ENCODE data around the gene MCF2L. TPM values are rescaled to one million over a fixed set of nuclear protein-coding genes. Genes with fewer than 3 reads are reported as not detected.

MCF2L gene
- polyA plus RNA-seq, 1 donor from 2014 or later, result 88.0 TPM

DNA sequence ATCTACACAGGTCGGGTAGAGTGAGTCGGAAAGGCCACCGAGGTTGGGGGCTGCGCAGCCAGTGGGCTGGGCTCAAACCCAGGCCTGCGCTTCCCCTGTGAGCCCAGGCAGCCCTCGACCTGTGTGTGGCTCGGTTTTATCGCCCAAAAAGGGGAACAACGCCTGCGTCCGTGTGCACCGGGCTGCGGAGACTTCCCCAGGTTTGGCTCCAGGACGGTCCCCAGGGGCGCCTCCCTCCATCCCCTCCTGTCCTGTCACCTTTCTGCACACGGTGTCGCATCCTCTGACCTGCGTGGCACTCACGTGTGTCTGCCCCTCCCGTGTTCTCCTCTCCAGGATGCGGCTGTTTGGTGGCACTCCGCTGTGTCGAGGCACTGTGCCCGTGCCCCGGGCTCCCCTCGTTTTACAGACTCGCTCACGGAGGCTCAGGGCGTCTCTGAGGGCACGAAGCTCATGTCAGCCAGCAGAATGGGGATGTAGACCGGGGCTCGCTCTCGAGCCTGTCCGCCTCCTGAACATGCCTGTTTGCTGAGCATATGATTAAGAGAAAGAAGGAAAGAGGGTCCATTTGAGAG lies 25.9 kb downstream of the MCF2L start:
- no peaks in the 10 kb centered on the region for H3K27me3 ChIP-seq (ENCODE audit: insufficient read depth, low read depth, low read length)
- H3K79me2 ChIP-seq (replicated peaks; ENCODE audit: insufficient read depth, low read length), result no peaks in the 10 kb centered on the region
- no peak overlapping the region for H3K27ac ChIP-seq (ENCODE audit: low read length)
- H3K9ac ChIP-seq (ENCODE audit: low read length), result no peak overlapping the region
- H3K9me2 ChIP-seq (ENCODE audit: insufficient read depth, low read length), result no peaks in the 10 kb centered on the region
- no peaks in the 10 kb centered on the region for H4K20me1 ChIP-seq (ENCODE audit: insufficient read depth)
- H3F3A ChIP-seq (ENCODE audit: insufficient read depth, low read length, poor library complexity, severe bottlenecking), result no peaks in the 10 kb centered on the region
- H2AFZ ChIP-seq (ENCODE audit: low read depth, low read length), result no peak overlapping the region
- no peak overlapping the region for H3K4me2 ChIP-seq (ENCODE audit: low read length)
- TF ChIP-seq EP300 (conservative IDR thresholded peaks at IDR 0.05; ENCODE audit: poor library complexity, severe bottlenecking) (no peak), RAD21 (conservative IDR thresholded peaks at IDR 0.05) (no peak), SMC3 (conservative IDR thresholded peaks at IDR 0.05; ENCODE audit: poor library complexity) (no peak), TAF1 (IDR thresholded peaks at IDR 0.05; ENCODE audit: low read depth) (no peak), EZH2 (IDR thresholded peaks at IDR 0.05; ENCODE audit: borderline replicate concordance, insufficient read depth, low read length, poor library complexity, severe bottlenecking) (no peak), MXI1 (conservative IDR thresholded peaks at IDR 0.05; ENCODE audit: poor library complexity, severe bottlenecking) (no peak), POLR2AphosphoS5 (IDR thresholded peaks at IDR 0.05) (no peak)
- TF ChIP-seq, protein P1, sequence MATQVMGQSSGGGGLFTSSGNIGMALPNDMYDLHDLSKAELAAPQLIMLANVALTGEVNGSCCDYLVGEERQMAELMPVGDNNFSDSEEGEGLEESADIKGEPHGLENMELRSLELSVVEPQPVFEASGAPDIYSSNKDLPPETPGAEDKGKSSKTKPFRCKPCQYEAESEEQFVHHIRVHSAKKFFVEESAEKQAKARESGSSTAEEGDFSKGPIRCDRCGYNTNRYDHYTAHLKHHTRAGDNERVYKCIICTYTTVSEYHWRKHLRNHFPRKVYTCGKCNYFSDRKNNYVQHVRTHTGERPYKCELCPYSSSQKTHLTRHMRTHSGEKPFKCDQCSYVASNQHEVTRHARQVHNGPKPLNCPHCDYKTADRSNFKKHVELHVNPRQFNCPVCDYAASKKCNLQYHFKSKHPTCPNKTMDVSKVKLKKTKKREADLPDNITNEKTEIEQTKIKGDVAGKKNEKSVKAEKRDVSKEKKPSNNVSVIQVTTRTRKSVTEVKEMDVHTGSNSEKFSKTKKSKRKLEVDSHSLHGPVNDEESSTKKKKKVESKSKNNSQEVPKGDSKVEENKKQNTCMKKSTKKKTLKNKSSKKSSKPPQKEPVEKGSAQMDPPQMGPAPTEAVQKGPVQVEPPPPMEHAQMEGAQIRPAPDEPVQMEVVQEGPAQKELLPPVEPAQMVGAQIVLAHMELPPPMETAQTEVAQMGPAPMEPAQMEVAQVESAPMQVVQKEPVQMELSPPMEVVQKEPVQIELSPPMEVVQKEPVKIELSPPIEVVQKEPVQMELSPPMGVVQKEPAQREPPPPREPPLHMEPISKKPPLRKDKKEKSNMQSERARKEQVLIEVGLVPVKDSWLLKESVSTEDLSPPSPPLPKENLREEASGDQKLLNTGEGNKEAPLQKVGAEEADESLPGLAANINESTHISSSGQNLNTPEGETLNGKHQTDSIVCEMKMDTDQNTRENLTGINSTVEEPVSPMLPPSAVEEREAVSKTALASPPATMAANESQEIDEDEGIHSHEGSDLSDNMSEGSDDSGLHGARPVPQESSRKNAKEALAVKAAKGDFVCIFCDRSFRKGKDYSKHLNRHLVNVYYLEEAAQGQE (IDR thresholded peaks at IDR 0.05; ENCODE audit: borderline replicate concordance), result no peak
- TF ChIP-seq, protein P2, sequence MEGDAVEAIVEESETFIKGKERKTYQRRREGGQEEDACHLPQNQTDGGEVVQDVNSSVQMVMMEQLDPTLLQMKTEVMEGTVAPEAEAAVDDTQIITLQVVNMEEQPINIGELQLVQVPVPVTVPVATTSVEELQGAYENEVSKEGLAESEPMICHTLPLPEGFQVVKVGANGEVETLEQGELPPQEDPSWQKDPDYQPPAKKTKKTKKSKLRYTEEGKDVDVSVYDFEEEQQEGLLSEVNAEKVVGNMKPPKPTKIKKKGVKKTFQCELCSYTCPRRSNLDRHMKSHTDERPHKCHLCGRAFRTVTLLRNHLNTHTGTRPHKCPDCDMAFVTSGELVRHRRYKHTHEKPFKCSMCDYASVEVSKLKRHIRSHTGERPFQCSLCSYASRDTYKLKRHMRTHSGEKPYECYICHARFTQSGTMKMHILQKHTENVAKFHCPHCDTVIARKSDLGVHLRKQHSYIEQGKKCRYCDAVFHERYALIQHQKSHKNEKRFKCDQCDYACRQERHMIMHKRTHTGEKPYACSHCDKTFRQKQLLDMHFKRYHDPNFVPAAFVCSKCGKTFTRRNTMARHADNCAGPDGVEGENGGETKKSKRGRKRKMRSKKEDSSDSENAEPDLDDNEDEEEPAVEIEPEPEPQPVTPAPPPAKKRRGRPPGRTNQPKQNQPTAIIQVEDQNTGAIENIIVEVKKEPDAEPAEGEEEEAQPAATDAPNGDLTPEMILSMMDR (IDR thresholded peaks at IDR 0.05; ENCODE audit: poor library complexity, severe bottlenecking), result no peak
- H3K36me3 ChIP-seq (ENCODE audit: insufficient read depth, low read length), result no peaks in the 10 kb centered on the region
- no peak overlapping the region for H3K4me3 ChIP-seq (ENCODE audit: low read length)
- no peaks in the 10 kb centered on the region for H3K9me3 ChIP-seq (ENCODE audit: low read length)

DNA sequence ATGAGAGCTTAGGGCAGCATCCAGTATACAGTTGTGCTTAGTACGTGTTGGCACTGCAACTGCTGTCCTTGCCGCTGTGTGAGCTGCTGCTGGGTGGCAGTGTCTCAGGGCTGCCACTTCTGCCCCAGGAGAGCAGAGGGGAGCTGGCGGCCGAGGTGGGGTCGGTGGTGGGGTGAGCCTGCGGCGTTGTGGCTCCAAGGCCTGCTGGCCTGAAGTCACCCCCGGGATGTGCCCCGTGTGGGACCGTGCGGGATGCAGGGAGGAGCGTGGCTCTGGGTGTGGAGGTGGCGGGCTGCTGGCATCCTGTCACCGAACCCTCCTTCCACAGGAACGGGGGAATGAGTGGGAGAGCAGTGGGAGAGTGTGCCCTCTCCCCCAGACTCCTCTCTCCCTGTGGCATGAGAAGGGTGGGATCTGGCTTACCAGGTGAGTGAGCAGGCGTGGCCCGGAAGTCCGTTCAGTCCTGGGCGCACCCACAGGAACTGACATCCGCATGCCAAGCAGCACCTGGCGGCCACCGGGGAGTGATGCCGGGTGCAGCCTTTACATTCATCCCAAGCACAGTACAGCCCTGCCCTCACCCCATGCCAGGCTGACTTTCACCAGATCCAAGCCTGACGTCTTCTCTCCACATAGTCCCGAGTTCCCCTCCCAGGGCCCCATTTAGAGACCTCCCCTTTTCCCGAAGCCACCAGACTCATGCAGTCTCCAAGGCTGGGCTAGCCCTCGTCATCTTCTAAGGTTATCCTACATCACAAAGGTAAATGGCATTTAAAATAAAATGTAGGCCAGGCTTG lies 26.6 kb downstream of the MCF2L start:
- Histone ChIP-seq H3K9me2 (ENCODE audit: insufficient read depth, low read length) (no peaks in the 10 kb centered on the region), H3K27ac (ENCODE audit: low read length) (no peak overlapping the region), H3K9ac (ENCODE audit: low read length) (no peak overlapping the region), H3K36me3 (ENCODE audit: insufficient read depth, low read length) (no peaks in the 10 kb centered on the region), H4K20me1 (ENCODE audit: insufficient read depth) (no peaks in the 10 kb centered on the region), H3F3A (ENCODE audit: insufficient read depth, low read length, poor library complexity, severe bottlenecking) (no peaks in the 10 kb centered on the region), H2AFZ (ENCODE audit: low read depth, low read length) (no peak overlapping the region), H3K4me2 (ENCODE audit: low read length) (no peak overlapping the region), H3K9me3 (ENCODE audit: low read length) (no peaks in the 10 kb centered on the region), H3K27me3 (ENCODE audit: insufficient read depth, low read depth, low read length) (no peaks in the 10 kb centered on the region), H3K79me2 (replicated peaks; ENCODE audit: insufficient read depth, low read length) (no peaks in the 10 kb centered on the region), H3K4me3 (ENCODE audit: low read length) (no peak overlapping the region)
- no peak for TF ChIP-seq RAD21 (conservative IDR thresholded peaks at IDR 0.05)
- TF ChIP-seq, protein P1 (IDR thresholded peaks at IDR 0.05; ENCODE audit: borderline replicate concordance), result no peak

All from neural cell (in vitro differentiated cells).